Measurements from ENCODE around the gene ABCA2.
"Not testable (repeated sequence)": the region's sequence is repeated elsewhere in the genome, so short reads cannot be mapped to it uniquely, and the experiment has no call there.

Gene ABCA2

GRCh38 chr9:137044502-137045177 is 16.6 kb upstream of the ABCA2 start:
- no peak for DNase-seq

DNA sequence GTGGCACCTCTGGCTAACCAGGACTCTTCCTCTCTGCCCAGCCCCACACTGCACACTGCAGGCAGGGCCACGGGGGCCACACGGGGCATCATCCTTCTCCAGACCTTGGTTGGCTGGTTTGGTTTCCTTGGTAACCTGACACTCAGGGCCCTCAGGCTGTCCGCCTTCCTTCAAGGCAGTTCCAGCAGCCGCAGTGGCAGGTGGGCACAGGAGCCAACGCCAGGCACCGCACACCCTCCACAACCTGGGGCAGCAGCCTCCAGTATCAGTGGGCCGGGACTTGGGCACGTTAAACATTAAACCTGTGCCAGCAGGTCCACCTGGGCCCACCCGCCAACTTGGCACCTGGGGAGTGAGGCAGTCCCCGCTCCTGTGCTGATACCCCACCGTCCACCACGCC is 16.0 kb upstream of the ABCA2 start:
- DNase-seq = no peak

DNA sequence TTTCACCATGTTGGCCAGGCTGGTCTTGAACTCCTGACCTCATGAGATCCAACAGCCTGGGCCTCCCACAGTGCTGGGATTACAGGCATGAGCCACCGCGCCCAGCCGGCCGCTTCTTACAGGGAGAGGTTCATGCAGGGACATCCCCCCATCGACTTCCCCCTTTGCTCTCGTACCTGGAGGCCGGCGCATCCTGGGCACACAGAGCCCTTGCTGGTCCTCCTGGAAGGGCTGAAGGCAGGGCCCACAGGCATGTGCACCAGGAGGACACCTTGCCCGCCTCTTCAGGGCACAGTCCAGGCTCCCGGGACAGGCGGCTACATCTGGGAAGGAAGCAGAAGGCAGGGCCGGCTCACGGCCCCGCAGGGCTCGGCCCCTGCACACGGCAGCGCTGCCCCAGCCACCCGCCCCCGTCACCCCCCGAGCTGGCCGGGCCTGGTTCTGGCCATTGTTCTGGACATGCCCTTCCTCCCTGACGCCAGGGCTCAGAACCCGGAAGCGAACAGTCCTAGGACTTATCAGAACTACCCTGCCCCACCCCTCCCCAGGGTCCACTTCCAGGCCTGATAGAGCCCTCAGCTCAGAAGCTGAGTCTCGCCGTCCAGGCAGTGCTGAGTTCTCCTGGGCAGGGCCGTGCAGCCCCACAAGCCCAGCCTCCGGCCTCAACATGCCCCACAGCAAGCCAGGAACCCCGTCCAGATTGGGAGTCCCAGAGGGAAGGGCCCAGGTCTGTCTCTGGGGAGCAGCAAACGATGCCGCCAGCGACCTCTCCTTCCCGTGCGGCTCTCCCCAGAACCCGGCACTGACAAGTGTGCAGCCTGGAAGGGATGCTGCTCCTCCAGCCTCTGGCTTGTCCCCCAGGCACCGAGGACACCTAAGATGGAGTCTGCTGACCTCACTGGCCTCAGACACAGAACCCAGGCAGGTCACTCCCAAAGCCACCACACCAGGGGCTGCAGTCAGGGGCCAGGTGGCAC is 15.0 kb upstream of the ABCA2 start:
- DNase-seq = no peak

DNA sequence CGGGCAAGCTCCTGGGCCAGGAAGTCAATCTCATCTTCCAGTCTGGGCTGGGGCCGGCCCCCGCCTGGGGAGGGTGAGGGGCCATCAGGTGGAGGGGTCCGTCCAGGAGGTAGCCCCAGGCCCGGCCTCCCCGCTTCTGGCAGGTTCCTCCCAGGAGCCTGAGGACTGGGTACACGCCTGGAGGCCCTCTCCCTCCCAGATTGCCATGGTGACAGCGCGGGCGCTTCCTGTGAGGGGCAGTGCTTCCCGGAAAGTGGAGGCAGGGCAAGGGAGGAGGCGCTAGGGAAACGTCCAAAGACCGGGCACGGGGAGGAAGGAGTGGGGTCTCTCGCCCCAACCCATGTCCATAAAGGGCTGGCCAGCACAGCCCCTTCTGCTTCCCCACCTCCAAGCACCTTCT is 13.1 kb upstream of the ABCA2 start:
- no peak for DNase-seq

GRCh38 chr9:137040568-137040967 is 12.5 kb upstream of the ABCA2 start:
- DNase-seq = no peak

DNA sequence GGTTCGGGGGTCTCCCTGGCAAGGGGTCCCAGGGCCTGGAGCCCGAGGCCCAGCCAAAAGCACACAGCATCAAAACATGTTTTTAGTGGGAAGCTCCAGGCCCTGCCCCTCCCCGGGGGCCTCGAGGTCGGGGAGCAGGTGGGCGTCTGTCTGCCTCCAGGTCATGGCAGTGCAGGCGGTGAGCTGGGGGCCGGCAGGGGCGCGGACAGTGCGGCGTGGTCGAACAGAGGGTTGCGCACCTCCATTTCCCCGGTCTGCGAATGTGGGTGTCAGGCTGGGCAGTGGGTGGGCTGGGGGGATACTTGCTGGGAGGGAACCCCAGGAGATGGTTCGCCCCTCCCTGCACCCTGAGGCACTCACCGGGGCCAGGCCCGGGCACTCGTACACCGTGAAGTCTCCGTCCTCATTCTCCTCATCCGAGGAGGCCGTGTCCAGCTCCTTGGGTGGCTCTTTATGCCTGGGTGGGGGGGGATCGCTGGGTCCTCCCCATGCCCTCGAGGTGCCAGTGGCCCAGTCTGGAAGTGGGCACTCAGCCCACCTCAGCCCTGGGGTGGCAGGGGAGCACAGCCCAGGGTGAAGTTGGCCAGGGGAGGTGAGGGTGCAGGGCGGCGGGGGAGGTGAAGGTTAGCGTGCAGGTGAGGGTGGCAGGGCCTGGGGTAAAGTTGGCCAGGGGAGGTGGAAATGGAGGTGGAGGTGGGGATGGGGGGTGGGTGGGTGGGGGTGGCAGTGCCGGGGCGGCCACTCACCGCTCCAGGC is 11.8 kb upstream of the ABCA2 start:
- DNase-seq = no peak

DNA sequence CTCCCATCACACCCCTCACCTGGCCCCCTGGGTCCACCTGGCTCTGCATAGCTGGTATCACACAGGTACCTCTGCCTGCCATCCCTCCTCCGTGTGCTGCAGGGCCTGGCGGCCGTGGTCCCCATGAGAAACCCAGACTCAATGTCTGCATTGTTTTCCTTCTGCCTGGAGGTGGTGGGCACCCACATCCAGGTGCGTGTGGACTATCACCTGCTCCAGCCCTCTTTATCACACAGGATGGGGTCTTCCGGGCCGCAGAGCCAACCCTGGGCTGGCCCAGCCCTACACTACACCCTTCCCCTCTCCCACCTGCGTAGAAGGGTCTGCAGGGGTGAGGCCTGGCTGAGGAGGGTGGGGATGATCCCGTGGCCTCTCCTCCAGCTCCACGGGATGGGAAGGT is 10.9 kb upstream of the ABCA2 start:
- DNase-seq = no peak

DNA sequence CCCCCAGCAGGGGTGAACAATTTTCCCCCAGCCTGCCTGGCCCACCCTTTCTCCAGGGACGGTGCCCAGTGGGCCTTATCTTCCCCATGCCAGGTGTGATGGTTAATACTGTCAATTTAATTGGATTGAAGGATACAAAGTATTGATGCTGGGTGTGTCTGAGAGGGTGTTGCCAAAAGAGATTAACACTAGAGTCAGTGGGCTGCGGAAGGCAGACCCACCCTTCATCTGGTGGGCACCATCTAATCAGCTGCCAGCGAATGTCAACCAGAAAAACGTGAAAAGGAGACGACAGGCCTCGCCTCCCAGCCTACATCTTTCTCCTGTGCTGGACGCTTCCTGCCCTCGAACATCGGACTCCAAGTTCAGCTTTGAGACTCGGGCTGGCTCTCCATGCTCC is 9.4 kb upstream of the ABCA2 start:
- no peak for DNase-seq

DNA sequence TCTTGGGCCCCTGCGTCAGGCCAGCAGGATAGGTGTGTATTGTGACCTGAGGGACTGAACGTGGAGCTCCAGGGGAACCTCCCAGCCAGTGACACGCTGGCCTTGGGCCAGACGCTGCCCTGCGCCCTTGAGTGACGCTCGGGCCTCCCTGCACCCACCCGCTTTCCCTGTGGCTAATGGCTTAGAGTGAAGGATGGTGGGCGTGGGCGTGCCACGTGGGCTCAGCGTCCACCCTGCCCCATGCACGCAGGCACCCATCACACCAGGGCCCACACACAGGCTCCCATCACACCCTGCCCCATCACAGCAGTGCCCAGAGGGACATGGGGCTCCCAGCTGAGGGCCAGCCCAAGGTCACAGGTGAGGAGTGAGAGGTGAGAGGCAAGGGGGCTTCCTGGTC is 9.0 kb upstream of the ABCA2 start:
- DNase-seq = no peak

GRCh38 chr9:137035937-137036336 is 7.9 kb upstream of the ABCA2 start:
- DNase-seq = no peak

DNA sequence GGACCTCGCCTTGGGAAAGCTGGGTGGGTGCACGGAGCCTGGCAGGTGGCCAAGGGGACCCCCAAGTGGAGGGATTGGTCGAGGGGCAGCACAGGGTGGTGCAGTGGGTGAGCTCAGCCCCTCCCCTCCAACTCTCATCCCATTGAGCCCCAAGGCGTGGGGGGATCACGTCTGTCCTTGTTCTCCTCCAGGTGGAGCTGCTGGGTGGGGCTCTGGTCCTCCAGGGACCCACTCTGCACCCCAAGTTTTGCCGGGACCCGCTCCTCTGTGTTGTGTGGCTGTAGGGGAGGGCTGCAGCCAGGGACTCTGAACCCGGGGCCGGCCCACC is 7.4 kb upstream of the ABCA2 start:
- DNase-seq = no peak

DNA sequence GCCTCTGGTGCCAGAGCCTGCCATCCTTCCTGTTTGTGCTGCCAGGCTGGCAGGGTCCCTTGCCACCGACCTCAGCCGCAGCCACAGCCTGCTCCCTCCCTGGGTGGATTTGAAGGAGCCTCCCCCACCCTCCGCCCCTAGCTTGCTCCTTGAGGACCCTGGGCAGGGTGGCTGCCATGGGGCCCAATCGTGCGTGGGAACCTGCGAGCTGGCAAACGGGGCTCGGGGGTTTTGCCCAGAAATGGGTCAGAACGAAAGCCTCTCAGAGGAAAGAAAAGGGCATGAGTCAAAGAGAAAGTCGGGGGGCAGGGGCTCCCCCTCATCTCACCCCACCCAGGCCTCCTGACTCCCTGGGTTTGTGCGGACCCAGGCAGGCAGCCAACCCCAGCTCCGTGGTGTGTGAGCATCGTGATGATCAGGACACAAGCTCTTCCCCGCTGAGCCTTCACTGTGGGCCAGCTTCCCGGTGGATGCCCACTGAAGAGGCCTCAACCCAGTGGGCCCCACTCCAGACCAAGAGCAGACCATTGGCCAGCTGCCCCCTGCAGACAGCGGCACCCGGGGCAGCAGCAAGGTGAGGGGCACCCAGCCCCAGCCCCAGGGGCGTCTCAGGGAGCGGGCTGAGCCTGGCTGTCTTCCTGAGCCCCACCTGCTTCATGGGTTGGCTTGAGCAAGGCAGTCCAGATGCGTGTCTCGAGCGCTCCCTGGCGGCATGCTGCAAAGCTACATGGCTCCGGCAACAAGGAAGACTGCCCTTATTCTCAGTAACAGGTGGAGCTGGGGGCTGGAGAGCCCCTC is 6.9 kb upstream of the ABCA2 start:
- peak; percentile 35 for DNase-seq

DNA sequence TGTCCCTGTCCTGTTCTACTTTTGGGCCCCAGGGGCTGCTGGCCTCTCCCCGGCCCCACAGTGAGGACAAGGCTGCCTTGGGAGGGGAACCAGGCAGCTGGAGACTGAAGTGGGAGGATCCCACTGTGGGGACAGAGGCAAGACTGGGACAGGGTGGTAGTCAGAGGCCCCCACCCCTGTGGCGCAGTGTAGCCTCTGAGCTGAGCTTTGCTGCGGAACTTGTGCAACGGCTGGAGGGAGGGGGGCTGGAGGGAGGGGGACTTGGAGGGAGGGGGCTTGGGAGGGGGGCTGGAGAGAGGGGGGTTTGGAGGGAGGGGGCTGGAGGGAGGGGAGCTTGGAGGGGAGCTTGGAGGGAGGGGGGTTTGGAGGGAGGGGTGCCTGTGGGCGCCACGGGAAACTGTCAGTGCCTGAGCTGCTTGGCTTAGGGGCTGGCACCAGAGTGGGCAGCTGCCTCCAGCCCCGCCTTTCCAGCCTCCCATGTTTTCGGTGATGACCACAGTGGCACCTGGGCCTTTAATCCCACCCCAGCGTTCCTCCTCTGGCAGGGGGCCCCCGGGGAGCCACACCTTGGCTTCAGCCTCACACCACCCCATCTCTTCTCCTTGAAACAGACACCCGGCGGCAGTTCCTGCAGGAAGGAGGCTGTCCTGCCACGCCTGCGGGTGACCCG is 6.1 kb upstream of the ABCA2 start:
- no peak for DNase-seq

GRCh38 chr9:137033481-137033880 is 5.4 kb upstream of the ABCA2 start:
- DNase-seq = not testable (repeated sequence)

DNA sequence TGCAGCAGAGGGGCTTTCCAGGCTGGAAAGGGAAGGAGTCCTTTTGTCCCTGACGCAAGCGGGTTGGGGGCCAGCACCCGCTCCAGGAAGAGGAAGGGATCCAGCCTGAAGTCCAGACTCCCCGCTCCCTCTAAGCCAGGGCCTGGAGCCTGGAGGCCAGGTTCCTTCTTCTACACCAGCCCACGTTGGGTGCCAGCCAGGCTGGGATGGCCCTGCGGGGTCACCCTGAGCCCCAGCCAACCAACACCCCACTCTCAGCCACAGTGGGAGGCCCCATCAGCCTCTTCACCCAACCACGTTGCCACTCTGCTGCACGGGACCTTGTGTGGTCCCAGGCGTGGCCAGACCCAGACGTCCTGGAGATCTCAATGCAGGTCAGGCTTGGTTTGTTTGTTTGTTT is 4.8 kb upstream of the ABCA2 start:
- DNase-seq = no peak

DNA sequence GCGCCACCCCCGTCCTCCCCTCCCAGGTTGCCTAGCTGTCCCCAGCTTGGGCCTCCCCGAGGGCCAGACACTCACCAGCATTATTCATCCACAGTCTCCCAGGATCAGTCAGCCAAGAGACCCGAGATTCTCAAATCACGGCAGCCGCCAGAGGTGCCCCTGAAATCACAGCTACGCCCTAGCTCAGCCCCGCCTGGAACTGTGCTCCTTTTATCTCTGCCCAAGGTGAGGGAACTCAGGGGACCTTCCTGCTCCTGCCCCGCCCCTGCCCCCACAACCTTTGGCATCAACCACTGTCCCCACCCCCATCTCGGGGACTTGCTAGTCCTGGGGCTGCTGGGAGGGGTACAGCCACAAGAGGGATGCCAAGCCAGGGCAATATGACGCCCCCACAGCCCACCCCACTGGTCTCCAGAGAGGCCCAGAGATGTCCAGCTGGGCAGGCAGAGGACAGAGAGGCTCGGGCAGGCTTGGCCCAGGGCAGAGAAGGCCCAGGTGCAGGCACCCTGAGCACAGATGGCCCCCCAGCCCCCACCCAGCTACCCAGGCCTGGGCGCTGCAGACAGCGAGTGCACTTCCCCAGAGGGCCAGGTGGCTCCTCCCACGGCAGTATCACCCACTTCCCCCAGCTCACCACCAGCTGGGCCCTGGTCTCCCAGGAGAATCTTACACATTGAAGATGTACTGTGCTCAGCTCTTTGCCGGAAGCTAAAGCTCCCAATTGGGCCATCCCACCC is 4.0 kb upstream of the ABCA2 start, which contains the start of gene FUT7:
TSS of gene FUT7 (minus strand) at position 185 of the 737 bp plus-strand sequence. CDS start at position 88, 97 bp downstream.
- DNase-seq = no peak

- DNase-seq = no peak
These were observed 2.8 kb upstream of the ABCA2 start for GRCh38 chr9:137030538-137031527.

DNA sequence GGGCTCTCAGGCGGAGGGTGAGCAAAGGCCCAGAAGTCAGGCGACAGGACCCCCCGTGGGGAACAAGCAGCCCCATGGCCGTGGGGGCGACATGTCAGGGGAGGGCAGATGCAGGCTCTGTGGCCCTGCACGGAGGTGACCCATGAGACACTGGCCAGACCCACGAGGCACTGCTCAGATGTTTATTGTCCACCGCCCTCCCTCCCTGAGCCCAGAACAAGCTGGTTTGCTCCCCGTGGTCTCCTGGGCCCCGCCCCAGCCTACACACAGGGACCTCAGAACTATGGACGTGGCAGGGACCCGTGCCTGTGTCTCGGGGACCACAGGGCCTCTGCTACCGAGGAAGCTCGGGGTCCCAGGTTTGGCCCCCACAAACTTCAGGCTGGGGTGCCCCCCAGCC is 2.0 kb upstream of the ABCA2 start:
- DNase-seq = no peak

- DNase-seq = no peak
These were observed 1.3 kb upstream of the ABCA2 start for GRCh38 chr9:137029058-137029936.
